ENCODE results near the gene CEP112. TPM values are rescaled to one million over a fixed set of nuclear protein-coding genes. Genes with fewer than 3 reads are reported as not detected.

CEP112 gene
- total and polyA plus RNA-seq, 3 donors from 2014 or later: 50.2 to 107 (median 78.8) TPM

GRCh38 chr17:65797101-65797500 is 394.8 kb downstream of the CEP112 start:
- Histone ChIP-seq H3K27ac (no peak overlapping the region), H3K27me3 (no peaks in the 10 kb centered on the region), H3K4me1 (no peaks in the 10 kb centered on the region), H3K36me3 (ENCODE audit: low read depth, missing control alignments) (no peaks in the 10 kb centered on the region), H3K9me3 (no peaks in the 10 kb centered on the region), H3K4me3 (no peak overlapping the region)
- intact Hi-C loops (cut with DNase I; ENCODE audit: low total_unique reads): no loop called here
- TF ChIP-seq POLR2A (IDR thresholded peaks at IDR 0.05): no peak
- TF ChIP-seq CTCF (IDR thresholded peaks at IDR 0.05): no peak
- 94 to 100% methylated on average over 1 of the region's 1 CpG for WGBS, 2 donors
- DNase-seq: no peak

DNA sequence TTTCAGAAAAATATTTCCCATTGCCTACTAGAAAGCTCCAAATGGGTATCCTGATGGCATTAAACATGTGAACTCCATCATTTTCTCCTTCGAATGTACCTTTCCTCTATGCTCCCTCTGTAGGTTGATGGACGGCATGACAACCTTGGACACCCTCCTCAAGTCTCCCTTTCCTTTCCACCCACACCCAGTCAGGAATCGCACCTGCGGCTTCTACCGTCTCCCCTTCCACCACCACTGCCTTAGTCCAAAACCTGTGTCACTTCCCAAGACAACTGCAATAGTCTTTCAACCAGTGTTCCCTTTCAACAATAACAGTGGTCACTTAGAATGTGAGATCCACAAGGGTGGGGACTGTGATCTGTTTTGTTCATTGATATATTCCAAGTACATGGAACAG is 397.4 kb downstream of the CEP112 start:
- Histone ChIP-seq H3K27me3 (no peaks in the 10 kb centered on the region), H3K9me3 (no peaks in the 10 kb centered on the region), H3K36me3 (ENCODE audit: low read depth, missing control alignments) (no peaks in the 10 kb centered on the region), H3K4me1 (no peaks in the 10 kb centered on the region), H3K27ac (no peak overlapping the region), H3K4me3 (no peak overlapping the region)
- WGBS, 2 donors: 73 to 74% methylated on average over 5 of the region's 5 CpGs
- no peak for DNase-seq
- peak; percentile 26 to 42 (median 28) for TF ChIP-seq CTCF (IDR thresholded peaks at IDR 0.05)
- no peak for TF ChIP-seq POLR2A (IDR thresholded peaks at IDR 0.05)
- intact Hi-C loops (cut with DNase I; ENCODE audit: low total_unique reads): no loop called here

DNA sequence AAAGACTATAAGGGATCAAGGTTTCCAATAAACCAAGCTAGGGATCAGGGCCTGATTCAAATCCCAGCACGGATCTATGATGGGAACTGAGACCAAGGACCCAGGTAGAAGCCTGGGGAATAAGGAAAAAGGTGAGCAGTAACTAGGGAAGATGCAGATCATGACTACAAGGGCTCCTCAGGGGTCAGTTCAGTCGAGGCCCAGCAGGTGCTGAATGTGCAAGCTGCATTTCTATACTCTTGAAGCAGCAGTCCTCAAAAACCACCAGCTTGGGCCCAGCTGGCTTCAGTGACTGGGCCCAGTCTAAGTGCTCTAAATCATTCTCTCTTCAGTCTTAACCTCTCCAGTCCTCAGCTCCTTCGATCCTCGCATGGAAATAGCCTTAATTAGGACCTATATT is 401.7 kb downstream of the CEP112 start:
- no peak for TF ChIP-seq CTCF (IDR thresholded peaks at IDR 0.05)
- TF ChIP-seq POLR2A (IDR thresholded peaks at IDR 0.05): no peak
- DNase-seq: no peak
- no peak overlapping the region for H3K4me3 ChIP-seq
- H3K9me3 ChIP-seq: no peaks in the 10 kb centered on the region
- no peaks in the 10 kb centered on the region for H3K27me3 ChIP-seq
- H3K4me1 ChIP-seq: no peaks in the 10 kb centered on the region
- H3K36me3 ChIP-seq (ENCODE audit: low read depth, missing control alignments): no peaks in the 10 kb centered on the region
- no peak overlapping the region for H3K27ac ChIP-seq
- intact Hi-C loops (cut with DNase I; ENCODE audit: low total_unique reads): no loop called here
- 83 to 87% methylated on average over 4 of the region's 4 CpGs for WGBS, 2 donors

DNA sequence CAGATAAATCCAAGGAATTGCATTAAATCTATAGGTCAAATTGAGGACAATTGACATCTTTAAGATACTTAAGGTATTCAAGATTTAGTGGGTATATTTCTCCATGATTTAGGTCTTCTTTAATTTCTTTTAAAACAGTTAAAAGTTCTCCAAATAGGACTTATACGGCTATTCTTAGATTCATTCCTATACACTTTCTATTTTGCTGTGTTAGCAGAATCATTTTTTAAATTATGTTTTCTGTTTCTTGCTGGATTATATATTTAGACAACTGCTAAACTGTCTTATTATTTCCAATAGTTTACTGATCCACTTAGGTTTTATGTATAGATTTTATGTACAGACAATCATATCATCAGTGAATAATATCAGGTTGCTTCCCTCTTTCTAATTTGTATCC is 404.4 kb downstream of the CEP112 start:
- 91 to 94% methylated on average over 1 of the region's 1 CpG for WGBS, 2 donors
- no peak for TF ChIP-seq POLR2A (IDR thresholded peaks at IDR 0.05)
- TF ChIP-seq CTCF (IDR thresholded peaks at IDR 0.05): no peak
- H3K27ac ChIP-seq: no peak overlapping the region

DNA sequence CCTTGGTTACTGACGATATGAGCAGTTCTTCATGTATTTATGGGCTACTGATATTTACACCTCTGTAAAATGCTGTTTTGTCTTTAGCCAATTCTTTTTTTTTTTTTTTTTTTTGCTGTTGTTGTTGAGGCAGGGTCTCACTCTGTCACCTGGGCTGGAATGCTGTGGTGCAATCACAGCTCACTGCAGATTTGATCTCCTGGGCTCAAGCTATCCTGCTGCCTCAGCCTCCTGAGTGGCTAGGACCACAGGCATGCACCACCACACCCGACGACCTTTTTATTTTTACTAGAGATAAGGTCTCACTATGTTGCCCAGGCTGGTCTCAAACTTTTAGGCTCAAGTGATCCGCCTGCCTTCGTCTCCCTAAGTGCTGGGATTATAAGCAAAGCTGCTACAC is 405.5 kb downstream of the CEP112 start:
- Histone ChIP-seq H3K27me3 (no peaks in the 10 kb centered on the region), H3K4me3 (no peak overlapping the region), H3K27ac (no peak overlapping the region), H3K36me3 (ENCODE audit: low read depth, missing control alignments) (no peaks in the 10 kb centered on the region), H3K4me1 (no peaks in the 10 kb centered on the region), H3K9me3 (no peaks in the 10 kb centered on the region)
- no peak for TF ChIP-seq POLR2A (IDR thresholded peaks at IDR 0.05)
- TF ChIP-seq CTCF (IDR thresholded peaks at IDR 0.05): no peak
- 98% methylated on average over 5 of the region's 5 CpGs for WGBS, 2 donors
- no peak for DNase-seq
- intact Hi-C loops (cut with DNase I; ENCODE audit: low total_unique reads): no loop called here

More for the DNA sequence above, 404.4 kb downstream of the CEP112 start:
- no peak for DNase-seq
- Histone ChIP-seq H3K4me1 (no peaks in the 10 kb centered on the region), H3K4me3 (no peak overlapping the region), H3K36me3 (ENCODE audit: low read depth, missing control alignments) (no peaks in the 10 kb centered on the region), H3K9me3 (no peaks in the 10 kb centered on the region), H3K27me3 (no peaks in the 10 kb centered on the region)
- intact Hi-C loops (cut with DNase I; ENCODE audit: low total_unique reads): no loop called here

Measured in testis (tissue), 3 donors.